NCI-H2107 (cell line): ENCODE data around the gene ABI1.

ENCODE experiments used
- DNase-seq: peaks from one replicate; lab custom pipeline; 2025; lab: John Stamatoyannopoulos, UW

The ABI1 gene

GRCh38 chr10:26854524-26854923 is 6.2 kb downstream of the ABI1 start:
- DNase-seq = no peak

DNA sequence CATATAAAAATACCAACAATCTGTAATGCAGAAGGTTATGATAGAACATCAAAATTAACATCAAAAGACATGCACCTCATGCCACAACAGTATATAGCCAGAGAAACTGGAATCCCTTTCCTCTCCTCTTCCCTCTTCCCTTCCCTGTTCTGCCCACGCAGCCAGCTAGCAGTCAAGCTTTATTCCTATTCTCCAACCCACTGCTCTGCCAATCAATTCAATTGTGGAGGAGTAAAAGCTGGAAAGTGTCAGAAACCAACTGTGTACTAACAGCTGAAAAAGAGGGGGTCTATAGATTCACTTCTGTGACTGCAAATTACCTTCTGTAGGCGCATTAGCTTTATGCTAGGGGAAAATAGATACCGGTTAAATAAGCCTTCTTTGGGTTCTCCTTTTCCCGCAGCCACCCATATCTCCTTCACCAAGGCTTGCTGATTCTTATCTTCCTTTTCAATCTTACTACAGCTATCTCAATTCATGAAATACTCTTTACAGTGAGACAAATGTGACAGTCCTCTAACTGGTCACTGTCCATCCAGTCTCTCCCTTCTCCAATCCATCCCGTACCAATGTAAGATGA is 16.3 kb downstream of the ABI1 start:
- no peak for DNase-seq

GRCh38 chr10:26843736-26844135 is 17.0 kb downstream of the ABI1 start:
- DNase-seq = no peak

DNA sequence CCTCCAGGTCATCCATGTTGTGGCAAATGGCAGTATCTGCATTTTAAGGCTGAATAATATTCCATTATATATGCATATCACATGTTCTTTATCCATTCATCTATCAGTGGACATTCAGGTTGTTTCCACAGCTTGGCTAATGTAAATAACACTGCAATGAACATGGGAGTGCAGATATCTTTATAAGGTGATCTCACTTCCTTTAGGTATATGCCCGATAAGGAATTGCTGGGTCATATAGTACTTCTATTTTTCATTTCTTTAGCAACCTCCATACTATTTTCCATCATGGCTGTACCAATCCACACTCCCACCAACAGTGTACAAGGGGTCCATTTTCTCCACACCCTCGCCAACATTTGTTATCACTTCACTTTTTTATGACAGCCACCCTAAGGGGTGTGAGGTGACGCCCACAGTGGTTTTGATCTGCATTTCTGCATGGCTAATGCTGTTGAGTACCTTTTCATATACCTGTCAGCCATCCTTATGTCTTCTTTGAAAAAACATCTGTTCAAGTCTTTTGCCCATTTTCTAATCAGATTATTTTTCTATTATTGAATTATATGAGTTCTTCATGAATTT is 18.9 kb downstream of the ABI1 start:
- no peak for DNase-seq

- no peak for DNase-seq
Measured at GRCh38 chr10:26840938-26841732, 19.6 kb downstream of the ABI1 start.

GRCh38 chr10:26839966-26840627 is 20.7 kb downstream of the ABI1 start:
- DNase-seq = no peak

DNA sequence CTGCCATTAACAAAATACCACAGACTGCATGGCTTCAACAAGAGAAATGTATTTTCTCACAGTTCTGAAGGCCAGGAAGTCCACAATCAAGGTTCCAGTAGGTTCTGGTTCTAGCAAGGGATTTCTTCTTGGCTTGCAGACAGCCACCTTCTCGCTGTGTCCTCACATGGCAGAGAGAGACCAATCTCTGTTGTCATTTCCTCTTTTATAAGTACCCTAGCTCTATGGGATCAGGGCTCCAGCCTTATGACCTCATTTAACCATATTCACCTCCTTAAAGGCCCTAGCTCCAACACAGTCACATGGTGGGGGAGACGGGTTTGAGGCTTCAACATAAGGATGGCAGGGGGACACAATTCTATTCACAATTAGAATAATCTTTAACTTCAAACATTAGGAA is 23.6 kb downstream of the ABI1 start:
- no peak for DNase-seq

DNA sequence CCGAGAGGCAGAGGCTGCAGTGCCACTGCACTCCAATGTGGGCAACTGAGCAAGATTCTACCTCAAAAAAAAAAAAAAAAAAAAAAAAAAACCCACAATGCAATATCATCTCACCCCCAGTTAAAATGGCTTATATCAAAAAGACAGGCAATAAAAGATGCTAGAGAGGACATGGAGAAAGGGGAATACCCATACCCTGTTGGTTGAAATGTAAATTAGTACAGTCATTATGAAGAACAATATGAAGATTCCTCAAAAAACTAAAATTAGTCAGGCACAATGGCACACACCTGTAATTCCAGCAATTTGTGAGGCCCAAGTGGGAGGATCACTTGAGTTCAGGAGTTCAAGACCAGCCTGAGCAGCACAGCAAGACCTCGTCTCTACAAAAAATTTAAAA is 25.7 kb downstream of the ABI1 start:
- no peak for DNase-seq

DNA sequence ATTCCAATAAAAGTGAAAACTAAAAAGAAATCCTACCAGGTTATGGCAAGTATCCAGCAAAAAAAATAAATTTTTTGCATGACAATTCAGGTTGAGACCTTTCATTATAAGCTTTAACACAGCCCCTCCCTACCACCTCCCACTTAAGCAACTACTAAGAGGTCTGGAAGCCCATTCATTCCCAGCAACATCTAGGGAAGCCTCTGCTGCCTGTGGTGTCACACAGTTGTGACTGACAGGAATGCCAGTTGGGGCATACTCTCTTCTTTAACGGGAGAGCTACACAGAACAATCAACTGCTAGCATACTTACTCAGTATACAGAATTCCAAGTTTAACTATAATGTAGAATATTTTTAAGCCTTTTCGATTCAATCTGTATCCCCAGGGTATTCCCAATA is 27.8 kb downstream of the ABI1 start:
- DNase-seq = no peak

- DNase-seq = no peak
Measured at GRCh38 chr10:26831936-26832335, 28.8 kb downstream of the ABI1 start.

GRCh38 chr10:26829810-26830515 is 30.8 kb downstream of the ABI1 start:
- DNase-seq = no peak

GRCh38 chr10:26824015-26824690 is 36.6 kb downstream of the ABI1 start:
- DNase-seq = no peak

- no peak for DNase-seq
Measured at GRCh38 chr10:26821699-26822570, 38.8 kb downstream of the ABI1 start.

DNA sequence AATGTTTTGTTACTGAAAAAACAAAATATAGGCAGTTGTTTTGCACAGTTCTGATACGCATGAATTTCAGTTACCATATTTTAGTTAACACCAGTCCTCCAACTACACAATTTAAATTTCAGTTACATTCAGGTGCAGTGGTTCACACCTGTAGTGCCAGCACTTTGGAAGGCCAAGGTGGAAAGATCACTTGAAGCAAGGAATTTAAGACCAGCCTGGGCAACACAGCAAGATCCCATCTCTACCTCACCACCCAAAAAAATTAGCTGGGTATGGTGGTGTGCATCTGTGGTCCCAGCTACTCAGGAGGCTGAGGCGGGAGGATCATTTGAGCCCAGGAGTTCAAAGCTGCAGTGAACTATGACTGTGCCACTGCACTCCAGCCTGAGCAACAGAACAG is 45.3 kb downstream of the ABI1 start:
- DNase-seq = no peak

GRCh38 chr10:26810435-26811026 is 50.2 kb downstream of the ABI1 start:
- DNase-seq = no peak

DNA sequence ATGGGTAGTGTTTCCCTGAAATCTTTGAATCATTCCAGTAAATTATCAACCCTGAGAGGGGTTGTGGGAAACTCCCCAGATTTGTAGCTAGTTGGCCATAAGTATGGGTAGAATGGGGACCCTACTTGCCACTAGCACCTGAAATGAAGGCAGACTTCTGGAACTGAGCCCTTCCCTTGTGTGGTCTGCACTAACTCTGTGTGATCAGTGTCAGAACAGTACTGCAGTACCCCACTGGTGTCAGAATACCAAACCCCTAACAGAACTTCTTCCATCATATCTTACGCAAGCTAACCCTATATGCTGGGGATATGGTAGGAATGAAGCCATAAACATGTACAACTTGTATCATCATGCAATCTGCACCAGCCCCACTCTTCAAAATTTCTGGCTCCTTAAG is 50.8 kb downstream of the ABI1 start:
- DNase-seq = no peak

GRCh38 chr10:26807532-26807931 is 53.2 kb downstream of the ABI1 start:
- no peak for DNase-seq

GRCh38 chr10:26806557-26806956 is 54.2 kb downstream of the ABI1 start:
- no peak for DNase-seq

- no peak for DNase-seq
Measured at GRCh38 chr10:26805567-26806245, 55.1 kb downstream of the ABI1 start.
